Brain pericyte (primary cell): ENCODE measurements around the gene CFDP1.

Source experiments
- DNase-seq: peaks from one replicate; pipeline ENCODE4 v3.0.0-alpha.2; 2012; ENCODE audit warnings: low read depth, low spot score

Gene CFDP1

DNA sequence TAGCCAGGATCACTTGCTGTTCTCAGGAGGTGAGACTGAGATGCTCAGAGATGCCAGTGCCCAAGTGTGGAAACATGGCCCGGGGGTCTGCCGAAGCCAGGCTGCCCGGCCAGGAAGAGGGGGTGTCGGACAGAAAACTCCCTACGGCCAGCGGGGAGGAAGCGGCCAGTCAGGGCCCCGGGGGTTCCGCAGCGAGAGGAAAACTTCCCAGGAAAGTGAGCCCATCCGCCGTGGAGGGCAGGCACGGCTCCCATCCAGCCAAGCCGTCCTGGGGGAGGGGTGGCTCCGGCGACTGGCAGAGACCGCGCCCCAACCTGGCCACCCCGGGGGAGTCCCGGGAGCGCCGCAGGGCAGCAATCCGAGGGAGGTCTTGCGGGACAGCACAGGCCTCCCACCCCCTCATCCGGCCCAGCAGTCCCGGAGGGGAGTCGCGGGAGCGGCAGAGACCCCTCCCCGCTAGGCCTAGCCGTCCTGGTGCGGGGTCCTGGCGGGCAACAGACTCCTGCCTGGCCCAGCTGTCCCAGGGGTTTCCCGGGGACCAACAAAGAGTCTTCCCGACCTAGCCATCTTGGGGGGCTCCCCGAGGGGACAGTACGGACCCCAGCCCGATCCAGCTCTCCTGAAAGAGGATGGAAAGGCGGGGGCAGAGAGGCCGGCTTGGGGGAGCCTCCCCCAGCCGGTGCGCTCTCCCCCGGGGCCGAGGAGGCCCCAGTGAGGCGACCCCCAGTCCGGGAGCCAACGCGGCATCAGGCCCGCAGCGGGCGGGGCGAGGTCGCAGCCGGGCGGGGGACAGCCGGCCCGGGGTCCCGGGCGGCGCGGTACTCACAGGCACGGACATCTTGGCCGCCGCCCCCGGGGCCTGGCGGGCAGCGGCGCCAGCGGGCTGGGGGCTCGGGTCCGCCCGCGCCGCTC, 168.0 kb downstream of the CFDP1 start:
- no peak for DNase-seq

DNA sequence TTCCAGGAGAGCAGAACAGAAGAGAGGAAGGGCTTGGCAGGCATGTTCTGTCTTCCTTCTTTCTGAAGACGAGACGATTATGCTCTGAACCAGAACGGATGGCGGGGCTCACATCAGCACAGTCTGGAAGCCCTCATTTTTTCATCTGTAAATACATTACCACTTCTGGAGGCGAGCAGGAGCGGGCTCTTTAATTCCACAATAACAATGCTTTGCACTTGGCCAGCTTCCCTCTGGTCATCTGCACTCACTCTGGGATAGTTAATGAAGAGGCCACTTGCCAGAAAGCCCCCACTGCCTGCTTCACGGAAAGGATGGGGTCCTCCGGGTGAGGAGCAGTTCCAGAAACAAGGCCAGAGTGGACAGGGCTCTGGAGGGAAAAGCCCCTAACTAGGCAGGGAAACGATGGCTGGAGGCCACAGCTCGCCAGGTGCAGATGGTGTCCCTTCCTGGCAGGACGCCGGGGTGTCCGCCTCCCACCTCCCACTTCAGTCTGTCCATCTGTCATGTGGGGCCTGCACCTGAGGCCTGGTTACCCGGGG, 168.8 kb downstream of the CFDP1 start:
- DNase-seq, result no peak

DNA sequence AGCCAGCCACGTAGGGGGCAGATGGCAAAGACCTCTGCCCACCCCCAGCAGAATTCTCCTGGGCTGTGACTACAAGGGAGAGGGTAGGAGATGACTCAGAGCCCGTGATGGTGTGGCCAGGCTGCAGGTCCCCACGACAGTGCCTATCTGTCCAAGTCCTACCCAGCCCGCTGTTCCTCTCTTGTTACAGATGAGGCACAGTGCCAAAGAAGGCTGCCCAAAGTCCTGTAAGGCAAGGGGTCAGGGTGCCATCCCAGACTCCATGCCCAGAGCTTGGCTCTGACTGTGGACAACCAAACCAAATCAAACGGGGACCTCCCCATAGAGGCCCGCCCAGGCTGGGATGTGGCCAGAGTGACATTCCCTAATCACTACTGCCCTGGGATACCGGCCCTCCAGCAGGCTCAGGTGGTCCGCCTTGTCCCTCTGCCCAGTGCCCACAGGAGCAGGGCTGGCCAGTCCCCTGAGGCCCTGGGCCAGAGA, 169.3 kb downstream of the CFDP1 start:
- DNase-seq, result no peak

DNA sequence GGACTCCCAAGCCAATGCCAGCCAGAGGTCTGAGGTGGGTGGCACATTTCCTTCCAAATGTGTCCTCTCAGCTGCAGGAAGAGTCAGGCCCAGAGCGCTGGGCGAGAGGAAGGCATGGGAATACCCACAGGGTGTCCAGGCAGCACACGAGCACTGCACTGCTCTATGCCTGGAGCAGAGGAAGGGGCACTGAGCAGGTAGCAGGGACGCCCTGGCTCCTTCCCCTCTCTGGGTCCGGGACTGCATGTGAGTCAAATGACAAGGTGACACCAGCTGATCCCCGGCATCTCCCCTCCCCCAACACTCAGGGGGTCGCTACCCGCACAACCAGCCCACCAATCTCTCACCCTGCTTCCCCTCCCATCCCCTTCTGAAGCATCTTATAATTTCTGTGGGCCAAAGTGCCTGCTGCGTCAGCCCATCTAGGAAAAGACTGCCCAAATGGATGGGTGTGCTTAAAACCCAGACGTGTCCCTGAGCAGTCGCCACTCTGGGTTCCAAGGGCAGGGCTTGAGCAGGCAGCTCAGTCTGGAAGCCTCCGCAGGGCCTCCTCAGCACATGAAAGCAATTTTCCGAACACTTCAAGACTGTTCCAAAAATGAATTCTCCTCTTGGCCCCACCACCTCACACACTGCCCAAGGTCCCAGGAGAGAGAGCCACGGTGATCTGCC, 169.9 kb downstream of the CFDP1 start:
- DNase-seq, result no peak

DNA sequence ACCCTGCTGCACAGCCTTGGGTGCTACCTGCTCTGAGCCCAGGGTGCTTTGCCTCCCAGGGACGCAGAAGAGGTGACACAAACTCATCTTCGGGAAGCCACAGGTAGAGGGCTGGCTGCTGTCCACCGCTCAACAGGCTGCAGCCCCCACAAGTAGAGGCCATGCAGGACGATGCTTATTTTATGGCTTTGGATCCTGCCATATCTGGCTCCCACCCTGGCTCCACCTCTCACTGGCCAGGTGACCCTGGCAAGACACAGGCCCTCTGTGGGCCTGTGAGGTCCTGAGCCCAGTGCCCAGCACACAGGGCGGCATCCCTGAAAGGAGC, 170.5 kb downstream of the CFDP1 start:
- DNase-seq, result no peak

GRCh38 chr16:75262104-75262799, 171.1 kb downstream of the CFDP1 start:
- no peak for DNase-seq

DNA sequence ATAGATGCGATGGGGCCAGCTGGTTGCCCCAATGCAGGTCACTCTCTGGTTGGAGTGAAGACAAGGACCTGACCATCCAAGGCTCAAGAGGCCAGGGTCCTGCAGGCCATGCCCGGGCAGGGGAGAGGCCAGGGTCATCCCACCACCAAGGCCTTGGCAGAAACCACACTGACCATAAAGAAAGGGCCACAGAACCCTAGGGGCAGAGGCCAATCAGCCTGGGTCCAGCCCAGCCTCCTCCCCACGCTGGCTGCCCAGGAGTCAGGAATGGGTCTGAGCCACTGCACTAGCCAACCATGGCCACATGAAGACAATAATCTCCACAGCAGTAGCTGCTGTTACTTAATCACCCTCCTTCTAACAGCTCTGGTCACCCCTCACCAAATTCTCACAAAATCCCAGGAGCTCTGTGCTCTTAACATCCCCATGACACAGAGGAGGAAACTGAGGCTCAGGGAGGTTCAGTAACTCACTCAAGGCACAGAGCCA, 171.7 kb downstream of the CFDP1 start:
- DNase-seq, result no peak

GRCh38 chr16:75260851-75261589, 172.3 kb downstream of the CFDP1 start:
- DNase-seq, result no peak

DNA sequence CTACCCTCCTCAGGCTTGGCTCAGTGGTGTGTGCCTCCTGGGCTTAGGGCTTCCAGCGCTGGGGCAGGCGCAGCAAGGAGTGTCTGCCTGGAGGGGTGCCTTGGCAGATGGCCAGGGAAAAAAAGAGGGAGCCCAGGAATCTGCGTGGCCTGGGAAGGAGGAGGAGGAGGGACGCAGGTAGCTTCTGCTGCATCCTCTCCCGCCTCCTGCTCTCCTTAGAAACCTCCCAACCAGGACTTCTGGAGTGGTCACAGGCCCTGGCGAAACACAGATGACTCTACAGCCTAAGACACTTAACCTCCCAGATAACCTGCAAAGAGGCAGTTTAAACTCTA, 174.5 kb downstream of the CFDP1 start:
- DNase-seq, result no peak

GRCh38 chr16:75257886-75258806, 175.2 kb downstream of the CFDP1 start:
- no peak for DNase-seq

DNA sequence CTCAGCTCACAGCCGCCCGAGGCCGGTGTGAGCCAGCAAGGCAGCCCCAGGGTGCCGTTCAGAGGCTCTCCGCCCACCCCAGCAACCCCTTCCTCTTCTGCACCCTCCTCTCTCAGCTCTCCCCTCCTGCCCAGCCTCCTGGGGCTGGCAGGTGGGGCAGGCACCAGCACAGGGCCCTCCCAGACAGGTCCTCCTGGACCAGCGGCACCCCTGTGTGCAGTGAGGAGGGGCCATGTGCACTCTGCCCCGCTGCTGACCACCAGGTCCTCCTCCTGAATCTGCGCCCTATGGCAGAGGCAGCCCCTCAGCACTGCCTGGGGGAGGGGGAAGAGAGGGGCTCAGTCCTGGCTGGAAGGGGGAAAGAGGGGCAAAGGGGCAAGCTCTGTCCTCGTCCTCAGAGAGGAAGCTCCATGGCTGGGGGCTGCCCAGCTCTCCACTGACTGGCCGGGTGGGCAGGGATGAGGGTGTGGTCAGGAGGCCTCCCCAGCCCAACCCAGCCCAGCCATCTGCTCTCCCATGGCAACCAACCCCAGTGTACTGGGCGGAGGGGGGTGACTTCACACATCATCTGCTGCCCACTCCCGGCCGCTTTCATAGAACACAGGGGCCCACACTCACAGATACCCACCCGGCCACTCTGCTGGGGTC, 176.5 kb downstream of the CFDP1 start:
- DNase-seq, result no peak

- no peak for DNase-seq
These were observed 177.2 kb downstream of the CFDP1 start for GRCh38 chr16:75256059-75256571.

GRCh38 chr16:75254359-75254837, 178.9 kb downstream of the CFDP1 start:
- no peak for DNase-seq

DNA sequence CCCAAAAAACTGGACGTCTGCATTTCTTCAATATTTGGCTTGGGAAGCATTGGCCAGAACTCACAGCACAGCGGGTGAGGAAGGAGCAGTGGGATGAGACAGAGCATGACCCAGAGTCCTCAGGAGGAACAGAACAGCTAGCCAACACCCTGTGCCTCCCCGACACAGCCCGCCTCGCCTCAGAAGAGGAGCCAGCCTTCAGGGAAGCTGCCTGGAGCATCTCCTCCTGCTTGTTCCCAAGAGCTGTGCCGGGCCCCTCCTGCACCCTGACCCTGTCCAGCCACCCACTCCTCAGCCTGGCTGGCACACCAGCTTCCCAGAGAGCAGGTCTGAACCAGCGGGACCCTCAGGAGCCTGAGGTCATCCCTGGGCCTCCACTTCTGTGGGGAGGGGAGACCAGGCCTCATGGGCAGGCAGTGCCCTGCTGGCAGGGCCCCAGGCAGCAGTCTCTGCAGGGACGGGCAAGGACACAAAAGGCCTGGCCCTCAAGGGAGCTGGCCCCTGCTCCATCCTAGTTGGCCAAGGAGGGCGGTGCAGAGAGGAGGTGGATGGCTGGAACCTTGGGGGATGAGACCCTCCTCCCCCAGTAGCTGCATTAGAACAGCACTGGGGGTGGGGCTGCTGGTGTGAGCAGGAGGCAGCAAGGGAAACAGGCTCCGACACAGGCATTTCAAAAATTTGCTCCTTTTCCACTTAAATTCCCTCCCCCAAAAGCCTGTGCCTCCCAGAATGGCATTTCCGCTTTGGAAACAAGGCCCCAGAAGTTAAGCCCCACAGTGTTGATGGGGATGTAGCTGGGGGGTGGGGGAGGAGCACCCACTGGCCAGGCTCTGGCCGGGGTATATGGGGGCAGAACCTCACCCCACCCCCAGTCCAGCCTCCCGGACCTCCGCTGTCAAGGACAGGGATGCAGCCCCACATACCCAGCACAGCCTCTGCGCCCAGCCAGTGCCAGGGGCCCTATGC, 180.1 kb downstream of the CFDP1 start:
- no peak for DNase-seq

GRCh38 chr16:75252049-75252864, 181.0 kb downstream of the CFDP1 start:
- no peak for DNase-seq

GRCh38 chr16:75251280-75252048, 181.8 kb downstream of the CFDP1 start, which contains the start of gene BCAR1:
Gene BCAR1, minus strand, starts transcription at chr16:75251624. Its CDS starts 142 bp downstream, at chr16:75251482.
- DNase-seq, result peak; percentile 68
